Mesendoderm (in vitro differentiated cells): ENCODE measurements around the gene TUBA3E.
"Not testable (repeated sequence)": the region's sequence is repeated elsewhere in the genome, so short reads cannot be mapped to it uniquely, and the experiment has no call there.

ENCODE experiments used
- DNase-seq: peaks from one replicate; pipeline ENCODE4 v3.0.0; 2013
- H2AK5ac ChIP-seq: 2 replicates; pipeline ENCODE4 v1.6.1; 2013; ENCODE audit warnings: low read length, inconsistent platforms
- H2BK120ac ChIP-seq: 2 replicates; pipeline ENCODE4 v1.6.1; 2013; ENCODE audit warnings: low read depth, mild to moderate bottlenecking, low read length, moderate library complexity, mixed read lengths
- H2BK15ac ChIP-seq: replicated peaks from 2 replicates; pipeline ENCODE4 v1.6.1; 2013; ENCODE audit warnings: low read depth, mild to moderate bottlenecking, moderate library complexity
- H2BK5ac ChIP-seq: 2 replicates; pipeline ENCODE4 v1.6.1; 2013; ENCODE audit warnings: low read length, inconsistent platforms
- H3K18ac ChIP-seq: 2 replicates; pipeline ENCODE4 v1.6.1; 2013; ENCODE audit warnings: mild to moderate bottlenecking, low read length, mixed read lengths
- H3K23ac ChIP-seq: one replicate; pipeline ENCODE4 v1.6.1; 2013; ENCODE audit warnings: low read length
- H3K27ac ChIP-seq: 2 replicates; pipeline ENCODE4 v1.5.1; 2013; ENCODE audit warnings: low read depth, mild to moderate bottlenecking, inconsistent platforms, low read length, moderate library complexity
- H3K27me3 ChIP-seq: 2 replicates; pipeline ENCODE4 v1.6.1; 2013; ENCODE audit warnings: low read length, control low read depth, mild to moderate bottlenecking, inconsistent platforms; ENCODE audit not compliant: insufficient read depth, poor library complexity
- H3K36me3 ChIP-seq: 2 replicates; pipeline ENCODE4 v1.6.1; 2013; ENCODE audit warnings: low read length, inconsistent platforms; ENCODE audit not compliant: control insufficient read depth, insufficient read depth
- H3K4ac ChIP-seq: one replicate; pipeline ENCODE4 v1.6.1; 2013; ENCODE audit warnings: low read depth, mild to moderate bottlenecking, low read length, moderate library complexity
- H3K4me1 ChIP-seq: 2 replicates; pipeline ENCODE4 v1.6.1; 2013; ENCODE audit warnings: low read depth, low read length, inconsistent platforms; ENCODE audit not compliant: control insufficient read depth
- H3K4me2 ChIP-seq: 2 replicates; pipeline ENCODE4 v1.6.1; 2013; ENCODE audit warnings: low read length
- H3K4me3 ChIP-seq: 2 replicates; pipeline ENCODE4 v1.5.1; 2013; ENCODE audit warnings: mild to moderate bottlenecking, low read length
- H3K56ac ChIP-seq: one replicate; pipeline ENCODE4 v1.6.1; 2013; ENCODE audit warnings: low read length
- H3K79me1 ChIP-seq: 2 replicates; pipeline ENCODE4 v1.6.1; 2013; ENCODE audit warnings: low read length, inconsistent platforms
- H3K79me2 ChIP-seq: 2 replicates; pipeline ENCODE4 v1.6.1; 2013; ENCODE audit warnings: mild to moderate bottlenecking, low read length; ENCODE audit not compliant: control insufficient read depth, insufficient read depth
- H3K9ac ChIP-seq: 2 replicates; pipeline ENCODE4 v1.6.1; 2013; ENCODE audit warnings: low read length, inconsistent platforms
- H4K5ac ChIP-seq: one replicate; pipeline ENCODE4 v1.6.1; 2013; ENCODE audit warnings: low read length
- H4K8ac ChIP-seq: one replicate; pipeline ENCODE4 v1.6.1; 2013; ENCODE audit warnings: low read depth, mild to moderate bottlenecking, control low read depth, low read length, moderate library complexity
- WGBS: extraction: QIAGEN DNeasy Blood & Tissue Kit; methylation state at CpG from one replicate; pipeline ENCODE4 v1.1.7; 2013; ENCODE audit warnings: low lambda C conversion rate, missing lambda C conversion rate; ENCODE audit not compliant: insufficient coverage; ENCODE audit errors: extremely low coverage; 5-methylcytosine and 5-hydroxymethylcytosine counted together

Gene TUBA3E

DNA sequence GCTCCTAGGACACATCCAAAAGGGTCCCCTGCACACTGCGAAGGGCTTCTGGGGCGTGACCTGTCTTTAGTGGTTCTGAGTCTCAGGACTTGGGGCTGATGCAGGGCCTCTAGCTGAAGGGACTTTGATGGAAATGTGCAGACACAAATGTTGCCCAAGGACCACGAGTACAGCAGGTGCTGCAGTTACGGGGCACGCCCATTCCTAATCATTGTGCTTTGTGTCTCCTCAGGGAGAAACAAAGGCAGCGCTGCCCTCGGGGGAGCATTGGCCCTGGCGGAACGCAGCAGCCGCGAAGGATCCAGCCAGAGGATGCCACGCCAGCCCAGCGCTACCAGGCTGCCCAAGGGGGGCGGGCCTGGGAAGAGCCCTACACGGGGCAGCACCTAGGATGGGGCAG lies 8.0 kb downstream of the TUBA3E start:
- Histone ChIP-seq H3K79me2 (no peaks in the 10 kb centered on the region), H3K18ac (no peak overlapping the region), H2BK5ac (no peak overlapping the region), H3K27me3 (no peaks in the 10 kb centered on the region), H4K5ac (no peak overlapping the region), H2BK15ac (no peak overlapping the region), H3K79me1 (peaks cover 2% of the 10 kb centered on the region), H3K27ac (no peak overlapping the region), H4K8ac (no peak overlapping the region), H3K4me2 (no peak overlapping the region), H3K36me3 (no peaks in the 10 kb centered on the region), H3K23ac (no peak overlapping the region), H3K4me3 (no peak overlapping the region), H3K4ac (no peak overlapping the region), H3K9ac (no peak overlapping the region), H2BK120ac (no peak overlapping the region), H3K4me1 (no peaks in the 10 kb centered on the region), H3K56ac (no peak overlapping the region), H2AK5ac (no peak overlapping the region)
- no CpG with 5 or more reads among the region's 15 CpGs for WGBS
- DNase-seq, result no peak

GRCh38 chr2:130188958-130189357 lies 9.3 kb downstream of the TUBA3E start:
- WGBS, result no CpG with 5 or more reads among the region's 4 CpGs
- not testable (repeated sequence) for H3K36me3 ChIP-seq, H2BK15ac ChIP-seq, H4K8ac ChIP-seq, H2BK5ac ChIP-seq, DNase-seq, H3K18ac ChIP-seq, H3K9ac ChIP-seq, H3K23ac ChIP-seq, H3K79me2 ChIP-seq, H3K56ac ChIP-seq, H3K4me2 ChIP-seq, H2AK5ac ChIP-seq, H3K4me1 ChIP-seq, H4K5ac ChIP-seq, H3K79me1 ChIP-seq, H3K4ac ChIP-seq, H2BK120ac ChIP-seq, H3K4me3 ChIP-seq, H3K27me3 ChIP-seq, H3K27ac ChIP-seq

- H3K4me3 ChIP-seq, H4K5ac ChIP-seq, H3K4me1 ChIP-seq, H3K79me1 ChIP-seq, H2BK120ac ChIP-seq, H3K4ac ChIP-seq, H3K27ac ChIP-seq, H3K36me3 ChIP-seq, H2BK15ac ChIP-seq, H3K79me2 ChIP-seq, H2BK5ac ChIP-seq, H3K4me2 ChIP-seq, H2AK5ac ChIP-seq, H3K27me3 ChIP-seq, H3K56ac ChIP-seq, H3K9ac ChIP-seq, H4K8ac ChIP-seq, H3K23ac ChIP-seq, H3K18ac ChIP-seq: not testable (repeated sequence)
- DNase-seq, result peak; percentile 52
- WGBS, result no CpG with 5 or more reads among the region's 17 CpGs
Observed at GRCh38 chr2:130187859-130188792, 10.1 kb downstream of the TUBA3E start.

DNA sequence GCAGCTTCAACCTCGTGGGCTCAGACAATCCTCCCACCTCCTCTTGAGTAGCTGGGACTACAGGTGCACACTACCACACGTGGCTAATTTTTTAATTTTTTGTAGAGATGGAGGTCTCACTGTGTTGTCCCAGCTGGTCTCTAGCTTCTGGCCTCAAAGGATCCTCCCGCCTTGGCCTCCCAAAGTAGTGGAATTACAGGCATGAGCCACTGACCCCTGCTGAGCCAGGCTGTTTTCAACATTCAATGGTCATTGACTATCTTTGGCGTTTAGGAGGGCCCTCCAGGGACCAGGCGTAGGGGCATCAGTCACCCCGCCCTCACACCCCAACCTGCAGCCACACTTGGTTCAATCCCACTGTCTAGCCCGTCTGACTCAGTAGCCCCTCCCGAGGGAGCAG lies 11.0 kb downstream of the TUBA3E start:
- no peak overlapping the region for H2BK15ac ChIP-seq
- no peak overlapping the region for H3K56ac ChIP-seq
- H3K18ac ChIP-seq, result no peak overlapping the region
- WGBS, result no CpG with 5 or more reads among the region's 8 CpGs
- no peak overlapping the region for H2BK120ac ChIP-seq
- H3K4me2 ChIP-seq, result no peak overlapping the region
- no peak overlapping the region for H3K23ac ChIP-seq
- H3K4ac ChIP-seq, result no peak overlapping the region
- no peaks in the 10 kb centered on the region for H3K4me1 ChIP-seq
- H3K27ac ChIP-seq, result no peak overlapping the region
- no peak overlapping the region for H4K8ac ChIP-seq
- H2BK5ac ChIP-seq, result no peak overlapping the region
- H3K4me3 ChIP-seq, result no peak overlapping the region
- H3K27me3 ChIP-seq, result no peaks in the 10 kb centered on the region
- H2AK5ac ChIP-seq, result no peak overlapping the region
- H3K79me1 ChIP-seq, result peaks cover 5% of the 10 kb centered on the region
- H4K5ac ChIP-seq, result no peak overlapping the region
- H3K36me3 ChIP-seq, result no peaks in the 10 kb centered on the region
- H3K79me2 ChIP-seq, result peaks cover 4% of the 10 kb centered on the region
- H3K9ac ChIP-seq, result no peak overlapping the region
- DNase-seq, result no peak

DNA sequence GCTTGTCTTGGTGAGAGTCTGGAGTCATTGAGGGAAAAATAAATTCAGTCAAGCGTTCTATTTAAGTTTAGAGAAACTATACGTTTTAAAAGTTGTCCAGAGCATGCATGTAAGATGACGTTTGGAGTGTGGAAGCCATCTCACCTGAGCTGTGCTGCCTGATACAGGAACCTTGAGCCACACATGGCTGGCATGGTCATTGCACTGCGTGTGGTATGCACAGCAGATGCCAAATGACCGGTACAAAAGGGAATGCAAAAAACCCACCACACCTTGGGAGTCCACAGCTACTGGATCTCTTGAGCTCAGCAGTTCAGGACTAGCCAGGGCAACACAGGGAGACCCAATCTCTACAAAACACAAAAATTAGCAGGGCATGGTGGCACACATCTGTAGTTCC lies 11.8 kb downstream of the TUBA3E start:
- Histone ChIP-seq H4K5ac (no peak overlapping the region), H3K27ac (no peak overlapping the region), H3K4ac (no peak overlapping the region), H2AK5ac (no peak overlapping the region), H3K79me1 (peaks cover 5% of the 10 kb centered on the region), H3K4me3 (no peak overlapping the region), H3K9ac (no peak overlapping the region), H3K27me3 (no peaks in the 10 kb centered on the region), H3K4me2 (no peak overlapping the region), H2BK15ac (no peak overlapping the region), H3K56ac (no peak overlapping the region), H3K18ac (no peak overlapping the region), H3K4me1 (no peaks in the 10 kb centered on the region), H3K79me2 (peaks cover 4% of the 10 kb centered on the region), H4K8ac (no peak overlapping the region), H2BK5ac (no peak overlapping the region), H3K23ac (no peak overlapping the region), H3K36me3 (no peaks in the 10 kb centered on the region), H2BK120ac (no peak overlapping the region)
- WGBS, result no CpG with 5 or more reads among the region's 5 CpGs
- DNase-seq, result no peak

GRCh38 chr2:130185896-130186295 lies 12.3 kb downstream of the TUBA3E start:
- peaks cover 5% of the 10 kb centered on the region for H3K79me1 ChIP-seq
- H2BK15ac ChIP-seq, result no peak overlapping the region
- no peak overlapping the region for H2AK5ac ChIP-seq
- H3K4me2 ChIP-seq, result no peak overlapping the region
- H3K27ac ChIP-seq, result no peak overlapping the region
- no CpG with 5 or more reads among the region's 4 CpGs for WGBS
- H2BK120ac ChIP-seq, result no peak overlapping the region
- H3K27me3 ChIP-seq, result no peaks in the 10 kb centered on the region
- DNase-seq, result no peak
- no peak overlapping the region for H3K23ac ChIP-seq
- H4K5ac ChIP-seq, result no peak overlapping the region
- H4K8ac ChIP-seq, result no peak overlapping the region
- no peak overlapping the region for H3K4me3 ChIP-seq
- no peak overlapping the region for H2BK5ac ChIP-seq
- no peak overlapping the region for H3K4ac ChIP-seq
- no peak overlapping the region for H3K9ac ChIP-seq
- H3K79me2 ChIP-seq, result peaks cover 9% of the 10 kb centered on the region
- no peaks in the 10 kb centered on the region for H3K4me1 ChIP-seq
- H3K36me3 ChIP-seq, result no peaks in the 10 kb centered on the region
- H3K18ac ChIP-seq, result no peak overlapping the region
- no peak overlapping the region for H3K56ac ChIP-seq
